K562 (cell line): ENCODE measurements around the gene CNPY3.

Source experiments
- CEBPB ChIP-seq: fragments of 450-650 bp; IDR thresholded peaks from 2 replicates; pipeline ENCODE4 v1.6.1; 2016; ENCODE audit warnings: missing genetic modification characterization, missing compliant biosample characterization
- CHD1 ChIP-seq: fragments of 200-600 bp; sonication (generic); IDR thresholded peaks from one replicate; pipeline ENCODE4 v1.6.1; 2012; ENCODE audit warnings: mild to moderate bottlenecking, moderate library complexity, low read length, inconsistent platforms
- CTCF ChIP-seq, 3 experiments: IDR thresholded peaks in 2 of 3; conservative IDR thresholded peaks in 1 of 3; 2 replicates each; pipeline ENCODE4 v1.5.1; 2011 to 2012; ENCODE audit warnings: low read length in 3 of 3, mild to moderate bottlenecking in 3 of 3, control low read depth in 2 of 3, improper control_type of control experiment in 1 of 3, inconsistent platforms in 1 of 3, low read depth in 1 of 3, mixed read lengths in 1 of 3, moderate library complexity in 1 of 3; ENCODE audit not compliant: insufficient read depth in 2 of 3
- ESRRA ChIP-seq: fragments of 450-650 bp; IDR thresholded peaks from 2 replicates; pipeline ENCODE4 v1.6.1; 2014; ENCODE audit warnings: low read depth, mild to moderate bottlenecking, moderate library complexity, borderline replicate concordance
- MTA2 ChIP-seq: fragments of 450-650 bp; IDR thresholded peaks from 2 replicates; pipeline ENCODE4 v1.6.1; 2016; ENCODE audit warnings: low read depth
- MYNN ChIP-seq, 2 experiments: sonication (generic); formaldehyde crosslinking in 1 of 2; IDR thresholded peaks; 2 replicates each; pipeline versions ENCODE4 v1.5.0 to v1.6.1; 2016 to 2020; ENCODE audit warnings: antibody characterized with exemption in 1 of 2, missing genetic modification reagents in 1 of 2
- NFIC ChIP-seq: fragments of 450-650 bp; IDR thresholded peaks from 2 replicates; pipeline ENCODE4 v1.6.1; 2017; ENCODE audit warnings: mild to moderate bottlenecking, inconsistent platforms
- POLR2A ChIP-seq: fragments of 450-650 bp; conservative IDR thresholded peaks from 2 replicates; pipeline ENCODE4 v1.6.1; 2016
- TCFL5 ChIP-seq: fragments of 250-450 bp; sonication (Bioruptor Pico); conservative IDR thresholded peaks from 2 replicates; pipeline ENCODE4 v1.6.1; 2021; ENCODE audit warnings: mild to moderate bottlenecking, moderate library complexity, matching md5 sums
- TEAD4 ChIP-seq, 2 experiments: sonication (generic) in 1 of 2; formaldehyde crosslinking in 1 of 2; IDR thresholded peaks; 2 replicates each; pipeline versions ENCODE4 v1.6.1 to v1.8.0; 2012 to 2022; ENCODE audit warnings: borderline replicate concordance in 1 of 2, inconsistent platforms in 1 of 2, low read length in 1 of 2, mild to moderate bottlenecking in 1 of 2, missing genetic modification reagents in 1 of 2
- ZBTB17 ChIP-seq: fragments of 450-650 bp; formaldehyde crosslinking; IDR thresholded peaks from 2 replicates; pipeline ENCODE4 v1.4.0; 2020; ENCODE audit warnings: mild to moderate bottlenecking
- ZBTB33 ChIP-seq: sonication (generic); formaldehyde crosslinking; IDR thresholded peaks from 2 replicates; pipeline ENCODE4 v1.8.1; 2023; ENCODE audit warnings: mild to moderate bottlenecking, missing genetic modification reagents
- ZNF311 ChIP-seq: fragments of 250-450 bp; sonication (Bioruptor Pico); IDR thresholded peaks from 2 replicates; pipeline ENCODE4 v1.4.0; 2020; ENCODE audit warnings: mild to moderate bottlenecking, moderate library complexity

- TF ChIP-seq ZBTB33 (CRISPR knock-in tag) (no peak; the same call in 1 of the 2 replicates), TEAD4 (IDR thresholded peaks at IDR 0.05; ENCODE audit: low read length) (no peak), TEAD4 (CRISPR knock-in tag; IDR thresholded peaks at IDR 0.05; ENCODE audit: borderline replicate concordance) (no peak), MTA2 (no peak), CHD1 (no peak), ZNF311 (CRISPR knock-in tag) (no peak), MYNN (IDR thresholded peaks at IDR 0.05) (no peak), MYNN (CRISPR knock-in tag; IDR thresholded peaks at IDR 0.05) (no peak), ZBTB17 (CRISPR knock-in tag) (no peak), CTCF (IDR thresholded peaks at IDR 0.05 in 2 of 3, conservative IDR thresholded peaks at IDR 0.05 in 1 of 3; ENCODE audit: insufficient read depth in 2 of 3, low read depth in 1 of 3, low read length in 3 of 3) (no peak), POLR2A (no peak), TCFL5 (CRISPR knock-in tag) (no peak), CEBPB (no peak), ESRRA (no peak), NFIC (no peak)
These were observed 38.0 kb upstream of the CNPY3 start for GRCh38 chr6:42891199-42891722.
